Effector memory CD4-positive, alpha-beta T cell (primary cell): ENCODE results near the gene LRRD1.
"Not testable (repeated sequence)": the region's sequence is repeated elsewhere in the genome, so short reads cannot be mapped to it uniquely, and the experiment has no call there.

Experiments used
- DNase-seq, 3 donors: peaks; one replicate each; pipeline ENCODE4 v3.0.0-alpha.2; 2020
- H3K27ac ChIP-seq: 2 replicates; pipeline ENCODE4 v1.7.0; 2013; ENCODE audit warnings: mild to moderate bottlenecking, low read length, moderate library complexity; ENCODE audit not compliant: insufficient read depth, poor library complexity, severe bottlenecking
- H3K27me3 ChIP-seq: replicated peaks from 2 replicates; pipeline ENCODE4 v1.7.0; 2013; ENCODE audit warnings: mild to moderate bottlenecking, low read length; ENCODE audit not compliant: insufficient read depth, control insufficient read depth, poor library complexity, severe bottlenecking
- H3K36me3 ChIP-seq: 2 replicates; pipeline ENCODE4 v1.7.0; 2013; ENCODE audit warnings: mild to moderate bottlenecking, low read length, moderate library complexity; ENCODE audit not compliant: control insufficient read depth, insufficient read depth
- H3K4me1 ChIP-seq: 2 replicates; pipeline ENCODE4 v1.7.0; 2013; ENCODE audit warnings: low read length, mild to moderate bottlenecking; ENCODE audit not compliant: control insufficient read depth, insufficient read depth, poor library complexity, severe bottlenecking
- H3K4me3 ChIP-seq: 2 replicates; pipeline ENCODE4 v1.7.0; 2013; ENCODE audit warnings: low read length, low read depth, mild to moderate bottlenecking; ENCODE audit not compliant: insufficient read depth, poor library complexity, severe bottlenecking
- H3K9me3 ChIP-seq: 2 replicates; pipeline ENCODE4 v1.7.0; 2013; ENCODE audit warnings: mild to moderate bottlenecking, low read length, moderate library complexity; ENCODE audit not compliant: control insufficient read depth

LRRD1 gene

GRCh38 chr7:92184294-92184693 is 5.4 kb upstream of the LRRD1 start:
- not testable (repeated sequence) for H3K36me3 ChIP-seq, H3K27ac ChIP-seq, H3K27me3 ChIP-seq, H3K4me3 ChIP-seq, H3K9me3 ChIP-seq, H3K4me1 ChIP-seq, DNase-seq

GRCh38 chr7:92177362-92177761 is 1.6 kb downstream of the LRRD1 start:
- H3K9me3 ChIP-seq = no peaks in the 10 kb centered on the region
- no peak overlapping the region for H3K27ac ChIP-seq
- no peak for DNase-seq
- H3K27me3 ChIP-seq = no peaks in the 10 kb centered on the region
- no peaks in the 10 kb centered on the region for H3K4me1 ChIP-seq
- H3K36me3 ChIP-seq = no peaks in the 10 kb centered on the region
- no peak overlapping the region for H3K4me3 ChIP-seq

- H3K36me3 ChIP-seq, H3K27me3 ChIP-seq, H3K4me1 ChIP-seq, H3K27ac ChIP-seq, H3K4me3 ChIP-seq, DNase-seq, H3K9me3 ChIP-seq: not testable (repeated sequence)
Measured at GRCh38 chr7:92169529-92169928, 9.4 kb downstream of the LRRD1 start.

- H3K4me1 ChIP-seq = no peaks in the 10 kb centered on the region
- no peak for DNase-seq
- H3K36me3 ChIP-seq = no peaks in the 10 kb centered on the region
- H3K27ac ChIP-seq = no peak overlapping the region
- no peak overlapping the region for H3K4me3 ChIP-seq
- no peaks in the 10 kb centered on the region for H3K27me3 ChIP-seq
- H3K9me3 ChIP-seq = no peaks in the 10 kb centered on the region
Measured at GRCh38 chr7:92161271-92161670, 17.7 kb downstream of the LRRD1 start.

- no peak for DNase-seq
- Histone ChIP-seq H3K27ac (no peak overlapping the region), H3K4me1 (no peaks in the 10 kb centered on the region), H3K4me3 (no peak overlapping the region), H3K36me3 (no peaks in the 10 kb centered on the region), H3K27me3 (no peaks in the 10 kb centered on the region), H3K9me3 (no peaks in the 10 kb centered on the region)
Measured at GRCh38 chr7:92158660-92159575, 20.0 kb downstream of the LRRD1 start.

- H3K27ac ChIP-seq = no peak overlapping the region
- DNase-seq = no peak
- no peak overlapping the region for H3K4me3 ChIP-seq
- no peaks in the 10 kb centered on the region for H3K36me3 ChIP-seq
- no peaks in the 10 kb centered on the region for H3K9me3 ChIP-seq
- H3K27me3 ChIP-seq = no peaks in the 10 kb centered on the region
- no peaks in the 10 kb centered on the region for H3K4me1 ChIP-seq
Measured at GRCh38 chr7:92156990-92157389, 22.0 kb downstream of the LRRD1 start.

GRCh38 chr7:92155108-92155739 is 23.7 kb downstream of the LRRD1 start:
- H3K9me3 ChIP-seq = no peaks in the 10 kb centered on the region
- H3K27me3 ChIP-seq = no peaks in the 10 kb centered on the region
- H3K27ac ChIP-seq = no peak overlapping the region
- DNase-seq = no peak
- no peaks in the 10 kb centered on the region for H3K36me3 ChIP-seq
- H3K4me3 ChIP-seq = no peak overlapping the region
- no peaks in the 10 kb centered on the region for H3K4me1 ChIP-seq

GRCh38 chr7:92150450-92151017 is 28.4 kb downstream of the LRRD1 start:
- no peak overlapping the region for H3K4me3 ChIP-seq

GRCh38 chr7:92149736-92150239 is 29.2 kb downstream of the LRRD1 start:
- no peaks in the 10 kb centered on the region for H3K9me3 ChIP-seq
- H3K36me3 ChIP-seq = no peaks in the 10 kb centered on the region
- H3K4me1 ChIP-seq = no peaks in the 10 kb centered on the region
- DNase-seq = no peak
- no peak overlapping the region for H3K4me3 ChIP-seq
- no peaks in the 10 kb centered on the region for H3K27me3 ChIP-seq
- H3K27ac ChIP-seq = no peak overlapping the region

More at GRCh38 chr7:92150450-92151017, 28.4 kb downstream of the LRRD1 start:
- Histone ChIP-seq H3K27me3 (no peaks in the 10 kb centered on the region), H3K9me3 (no peaks in the 10 kb centered on the region), H3K4me1 (no peaks in the 10 kb centered on the region), H3K36me3 (no peaks in the 10 kb centered on the region), H3K27ac (no peak overlapping the region)
- no peak for DNase-seq
